Keratinocyte (primary cell): ENCODE measurements around the gene CNNM4. TPM values are rescaled to one million over a fixed set of nuclear protein-coding genes. Genes with fewer than 3 reads are reported as not detected.

Source experiments
- DNase-seq: peaks from one replicate; pipeline ENCODE4 v3.0.0-alpha.2; 2011; ENCODE audit warnings: low read depth, missing footprints, low spot score
- FAIRE-seq: peaks from 2 replicates; lab custom pipeline; 2011; peaks lifted over from hg19 to GRCh38; lab: Jason Lieb, UNC
- H2AFZ ChIP-seq: 2 replicates; pipeline ENCODE4 v1.6.0; 2012; ENCODE audit warnings: low read length, control low read depth, inconsistent platforms; ENCODE audit not compliant: control insufficient read depth
- H3K27ac ChIP-seq: 2 replicates; pipeline ENCODE4 v1.5.1; 2011; ENCODE audit warnings: low read length; ENCODE audit not compliant: control insufficient read depth, insufficient read depth
- H3K27me3 ChIP-seq: 3 replicates; pipeline ENCODE4 v1.6.0; 2011; ENCODE audit warnings: low read length; ENCODE audit not compliant: control insufficient read depth, insufficient read depth; ENCODE audit errors: extremely low read depth
- H3K36me3 ChIP-seq, 2 experiments: 2 replicates in 1 of 2; 3 replicates in 1 of 2; pipeline ENCODE4 v1.5.1; 2011; ENCODE audit warnings: low read length in 2 of 2, mild to moderate bottlenecking in 1 of 2; ENCODE audit not compliant: control insufficient read depth in 2 of 2, insufficient read depth in 2 of 2; ENCODE audit errors: extremely low read depth in 1 of 2
- H3K4me1 ChIP-seq: 3 replicates; pipeline ENCODE4 v1.5.1; 2011; ENCODE audit warnings: low read length; ENCODE audit not compliant: control insufficient read depth, insufficient read depth; ENCODE audit errors: extremely low read depth
- H3K4me2 ChIP-seq: 3 replicates; pipeline ENCODE4 v1.6.0; 2011; ENCODE audit warnings: low read depth, low read length; ENCODE audit not compliant: control insufficient read depth, insufficient read depth; ENCODE audit errors: extremely low read depth
- H3K4me3 ChIP-seq, 3 experiments: fragments of 200-600 bp in 1 of 3; sonication (generic) in 1 of 3; 2 replicates in 2 of 3; 3 replicates in 1 of 3; pipeline ENCODE4 v1.5.1; 2011 to 2016; ENCODE audit warnings: low read length in 3 of 3, mild to moderate bottlenecking in 3 of 3, control low read depth in 2 of 3, inconsistent platforms in 1 of 3, low read depth in 1 of 3, mixed read lengths in 1 of 3, mixed run types in 1 of 3, moderate library complexity in 1 of 3; ENCODE audit not compliant: control insufficient read depth in 2 of 3, insufficient read depth in 2 of 3; ENCODE audit errors: extremely low read depth in 1 of 3
- H3K79me2 ChIP-seq: 2 replicates; pipeline ENCODE4 v1.6.0; 2012; ENCODE audit warnings: low read length; ENCODE audit not compliant: control insufficient read depth, insufficient read depth
- H3K9ac ChIP-seq: 3 replicates; pipeline ENCODE4 v1.6.0; 2011; ENCODE audit warnings: low read length; ENCODE audit not compliant: control insufficient read depth, insufficient read depth; ENCODE audit errors: extremely low read depth
- H3K9me1 ChIP-seq: 3 replicates; pipeline ENCODE4 v1.6.0; 2011; ENCODE audit warnings: low read length; ENCODE audit not compliant: control insufficient read depth, insufficient read depth; ENCODE audit errors: extremely low read depth
- H3K9me3 ChIP-seq: 2 replicates; pipeline ENCODE4 v1.5.1; 2012; ENCODE audit warnings: low read depth, low read length; ENCODE audit not compliant: control insufficient read depth
- H4K20me1 ChIP-seq: 3 replicates; pipeline ENCODE4 v1.6.0; 2011; ENCODE audit warnings: low read length; ENCODE audit not compliant: control insufficient read depth, insufficient read depth; ENCODE audit errors: extremely low read depth
- CTCF ChIP-seq, 3 experiments: IDR thresholded peaks in 1 of 3; conservative IDR thresholded peaks in 1 of 3; optimal IDR thresholded peaks in 1 of 3; 2 replicates in 2 of 3; 3 replicates in 1 of 3; pipeline versions ENCODE3 to v1.5.1; 2011; ENCODE audit warnings: low read length in 3 of 3, mild to moderate bottlenecking in 3 of 3, moderate library complexity in 2 of 3, control low read depth in 1 of 3, inconsistent platforms in 1 of 3; ENCODE audit not compliant: insufficient read depth in 2 of 3; ENCODE audit errors: extremely low read depth in 1 of 3
- EZH2 ChIP-seq: IDR thresholded peaks from one replicate; pipeline ENCODE4 v1.6.1; 2012; ENCODE audit warnings: inconsistent platforms, mild to moderate bottlenecking, low read length, moderate library complexity
- dilution Hi-C: fragments of 300-500 bp; cut with MboI; formaldehyde crosslinking; loops from one replicate; pipeline ENCODE4 v1.7.0; 2020; ENCODE audit warnings: low sequenced_read_pairs; ENCODE audit not compliant: extremely low pct_ligation_motif_present
- polyA plus RNA-seq, 5 experiments: library from polyadenylated mRNA; depleted of rRNA in 3 of 5; stranded (reverse) in 3 of 5; stranded (forward) in 1 of 5; unstranded in 1 of 5; fragments of >200 nt; gene quantifications; 1 replicate in 1 of 5; 2 replicates in 3 of 5; 3 replicates in 1 of 5; pipeline versions ENCODE4 v1.2.1 to v1.2.3, GENCODE V29; 2011 to 2012; ENCODE audit warnings: missing spikeins in 2 of 5, low read depth in 1 of 5, low replicate concordance in 1 of 5

The CNNM4 gene
- polyA plus RNA-seq, 1 donor (not counting 4 experiments of a cell fraction or from before 2014, with no cell fraction given): 4.4 TPM

GRCh38 chr2:96756788-96757476, 3.8 kb upstream of the CNNM4 start:
- Histone ChIP-seq H3K4me1 (peaks cover 31% of the 10 kb centered on the region), H3K9me1 (no peaks in the 10 kb centered on the region), H3K36me3 (no peaks in the 10 kb centered on the region), H3K9me3 (no peaks in the 10 kb centered on the region), H3K27ac (no peak overlapping the region), H4K20me1 (no peaks in the 10 kb centered on the region), H3K9ac (no peak overlapping the region), H2AFZ (no peak overlapping the region), H3K4me3 (no peak overlapping the region), H3K79me2 (no peaks in the 10 kb centered on the region), H3K4me2 (no peak overlapping the region), H3K27me3 (no peaks in the 10 kb centered on the region)
- FAIRE-seq (no peak), DNase-seq (no peak)
- dilution Hi-C loops: no loop called here
- TF ChIP-seq CTCF (optimal IDR thresholded peaks at IDR 0.05 in 1 of 3, IDR thresholded peaks at IDR 0.05 in 1 of 3, conservative IDR thresholded peaks at IDR 0.05 in 1 of 3; ENCODE audit: extremely low read depth in 1 of 3, insufficient read depth in 2 of 3, low read length in 3 of 3) (peak in 2 of 3 experiments; percentile 22 to 44), EZH2 (no peak)

- Histone ChIP-seq H3K9me3 (no peaks in the 10 kb centered on the region), H2AFZ (peak overlapping the region; percentile 14), H3K4me1 (peaks cover 36% of the 10 kb centered on the region), H3K4me3 (no peak overlapping the region), H3K27ac (no peak overlapping the region), H3K27me3 (no peaks in the 10 kb centered on the region), H3K79me2 (no peaks in the 10 kb centered on the region), H3K36me3 (no peaks in the 10 kb centered on the region), H3K9me1 (no peaks in the 10 kb centered on the region), H4K20me1 (no peaks in the 10 kb centered on the region), H3K9ac (no peak overlapping the region), H3K4me2 (peak overlapping the region; percentile 48)
- dilution Hi-C loops: no loop called here
- TF ChIP-seq EZH2 (no peak), CTCF (optimal IDR thresholded peaks at IDR 0.05 in 1 of 3, IDR thresholded peaks at IDR 0.05 in 1 of 3, conservative IDR thresholded peaks at IDR 0.05 in 1 of 3; ENCODE audit: extremely low read depth in 1 of 3, insufficient read depth in 2 of 3, low read length in 3 of 3) (no peak)
- FAIRE-seq (no peak), DNase-seq (no peak)
These were observed 3.2 kb upstream of the CNNM4 start for GRCh38 chr2:96757477-96757860.
